22Rv1 (cell line): ENCODE results near the gene NMNAT2.

ENCODE experiments used
- CTCF ChIP-seq: fragments of 450-650 bp; IDR thresholded peaks from 2 replicates; pipeline ENCODE4 v1.5.1; 2017; ENCODE audit warnings: mild to moderate bottlenecking
- ZFX ChIP-seq: fragments of 450-650 bp; IDR thresholded peaks from 2 replicates; pipeline ENCODE4 v1.6.1; 2017; ENCODE audit warnings: antibody characterized with exemption, borderline replicate concordance

DNA sequence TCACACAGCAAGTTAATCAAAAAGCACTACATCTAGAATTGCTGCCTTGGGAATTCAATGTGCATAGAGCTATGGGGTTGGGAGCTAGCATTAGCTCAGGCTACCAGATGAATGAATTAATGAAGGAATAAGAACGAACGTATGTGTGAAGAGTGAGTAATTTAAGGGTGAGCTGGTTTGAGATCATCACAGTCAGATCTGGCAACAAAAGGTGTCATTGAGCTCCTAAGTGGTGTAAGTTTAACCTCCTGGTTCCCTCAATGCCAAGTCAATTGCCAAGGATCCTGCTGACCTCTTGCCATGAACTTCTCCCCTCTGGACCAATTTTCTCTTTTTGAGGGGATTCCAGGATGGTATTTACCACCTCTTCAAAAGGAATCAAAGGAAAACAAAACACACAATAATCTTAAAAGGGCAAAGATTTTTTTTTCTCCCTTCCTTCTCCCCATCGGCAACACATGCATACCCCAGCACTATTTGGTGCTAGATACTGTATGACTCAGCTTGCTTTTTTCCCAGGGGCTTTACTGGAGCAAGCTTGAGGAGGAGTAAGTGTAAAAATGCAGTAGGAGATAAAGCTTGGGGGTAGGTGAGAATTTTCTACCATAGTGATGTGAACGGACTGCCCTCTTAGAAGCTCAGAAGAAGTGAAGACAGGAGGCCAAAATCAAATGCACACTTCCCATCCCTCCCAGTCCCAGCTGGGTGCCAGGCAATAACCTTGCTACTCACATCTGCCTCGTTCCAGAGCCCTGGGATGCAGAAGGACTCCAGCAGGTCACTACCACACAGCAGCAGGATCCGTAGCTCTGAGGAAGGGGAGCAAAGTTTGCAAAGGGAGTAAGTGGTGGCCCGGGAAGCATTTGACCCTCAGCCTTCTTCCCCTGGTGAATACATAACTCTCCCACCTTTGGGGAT lies 140.1 kb downstream of the NMNAT2 start:
- no peak for TF ChIP-seq CTCF
- TF ChIP-seq ZFX: no peak
